Effector memory CD4-positive, alpha-beta T cell (primary cell): Measurements from ENCODE around the gene ABHD1.

Experiments used
- DNase-seq, 3 donors: peaks; one replicate each; pipeline ENCODE4 v3.0.0-alpha.2; 2020
- H3K27ac ChIP-seq: 2 replicates; pipeline ENCODE4 v1.7.0; 2013; ENCODE audit warnings: mild to moderate bottlenecking, low read length, moderate library complexity; ENCODE audit not compliant: insufficient read depth, poor library complexity, severe bottlenecking
- H3K27me3 ChIP-seq: replicated peaks from 2 replicates; pipeline ENCODE4 v1.7.0; 2013; ENCODE audit warnings: mild to moderate bottlenecking, low read length; ENCODE audit not compliant: insufficient read depth, control insufficient read depth, poor library complexity, severe bottlenecking
- H3K36me3 ChIP-seq: 2 replicates; pipeline ENCODE4 v1.7.0; 2013; ENCODE audit warnings: mild to moderate bottlenecking, low read length, moderate library complexity; ENCODE audit not compliant: control insufficient read depth, insufficient read depth
- H3K4me1 ChIP-seq: 2 replicates; pipeline ENCODE4 v1.7.0; 2013; ENCODE audit warnings: low read length, mild to moderate bottlenecking; ENCODE audit not compliant: control insufficient read depth, insufficient read depth, poor library complexity, severe bottlenecking
- H3K4me3 ChIP-seq: 2 replicates; pipeline ENCODE4 v1.7.0; 2013; ENCODE audit warnings: low read length, low read depth, mild to moderate bottlenecking; ENCODE audit not compliant: insufficient read depth, poor library complexity, severe bottlenecking
- H3K9me3 ChIP-seq: 2 replicates; pipeline ENCODE4 v1.7.0; 2013; ENCODE audit warnings: mild to moderate bottlenecking, low read length, moderate library complexity; ENCODE audit not compliant: control insufficient read depth

ABHD1 gene

GRCh38 chr2:27149570-27150405, 26.2 kb downstream of the ABHD1 start:
- no peak for DNase-seq
- no peak overlapping the region for H3K4me3 ChIP-seq
- peaks cover 3% of the 10 kb centered on the region for H3K27me3 ChIP-seq
- no peak overlapping the region for H3K27ac ChIP-seq
- H3K9me3 ChIP-seq = no peaks in the 10 kb centered on the region
- H3K36me3 ChIP-seq = no peaks in the 10 kb centered on the region
- H3K4me1 ChIP-seq = no peaks in the 10 kb centered on the region

GRCh38 chr2:27150639-27151230, 27.1 kb downstream of the ABHD1 start:
- Histone ChIP-seq H3K27ac (no peak overlapping the region), H3K27me3 (peaks cover 3% of the 10 kb centered on the region), H3K4me3 (no peak overlapping the region), H3K4me1 (no peaks in the 10 kb centered on the region), H3K36me3 (no peaks in the 10 kb centered on the region), H3K9me3 (no peaks in the 10 kb centered on the region)
- no peak for DNase-seq

GRCh38 chr2:27152102-27152795, 28.6 kb downstream of the ABHD1 start:
- H3K27ac ChIP-seq = no peak overlapping the region
- H3K4me1 ChIP-seq = no peaks in the 10 kb centered on the region
- H3K36me3 ChIP-seq = no peaks in the 10 kb centered on the region
- DNase-seq = no peak
- H3K9me3 ChIP-seq = no peaks in the 10 kb centered on the region
- H3K27me3 ChIP-seq = peaks cover 3% of the 10 kb centered on the region
- H3K4me3 ChIP-seq = no peak overlapping the region

- DNase-seq = no peak
- Histone ChIP-seq H3K4me1 (no peaks in the 10 kb centered on the region), H3K4me3 (no peak overlapping the region), H3K27me3 (peaks cover 3% of the 10 kb centered on the region), H3K9me3 (no peaks in the 10 kb centered on the region), H3K27ac (no peak overlapping the region), H3K36me3 (no peaks in the 10 kb centered on the region)
These were observed 29.3 kb downstream of the ABHD1 start for GRCh38 chr2:27152796-27153464.

- H3K27ac ChIP-seq = no peak overlapping the region
- H3K4me1 ChIP-seq = no peaks in the 10 kb centered on the region
- DNase-seq = no peak
- H3K4me3 ChIP-seq = no peak overlapping the region
- no peaks in the 10 kb centered on the region for H3K36me3 ChIP-seq
- no peaks in the 10 kb centered on the region for H3K9me3 ChIP-seq
- H3K27me3 ChIP-seq = peaks cover 2% of the 10 kb centered on the region
These were observed 30.9 kb downstream of the ABHD1 start for GRCh38 chr2:27154488-27154887.

- H3K36me3 ChIP-seq = no peaks in the 10 kb centered on the region
- H3K27ac ChIP-seq = no peak overlapping the region
- H3K4me1 ChIP-seq = no peaks in the 10 kb centered on the region
- no peaks in the 10 kb centered on the region for H3K27me3 ChIP-seq
- H3K9me3 ChIP-seq = no peaks in the 10 kb centered on the region
- no peak for DNase-seq
- H3K4me3 ChIP-seq = no peak overlapping the region
These were observed 31.5 kb downstream of the ABHD1 start for GRCh38 chr2:27155069-27155520.

GRCh38 chr2:27158468-27158867, 34.9 kb downstream of the ABHD1 start:
- Histone ChIP-seq H3K4me3 (no peak overlapping the region), H3K4me1 (no peaks in the 10 kb centered on the region), H3K27me3 (no peaks in the 10 kb centered on the region), H3K36me3 (no peaks in the 10 kb centered on the region), H3K9me3 (no peaks in the 10 kb centered on the region), H3K27ac (no peak overlapping the region)
- no peak for DNase-seq

- no peaks in the 10 kb centered on the region for H3K9me3 ChIP-seq
- no peak for DNase-seq
- no peaks in the 10 kb centered on the region for H3K36me3 ChIP-seq
- H3K4me1 ChIP-seq = no peaks in the 10 kb centered on the region
- H3K4me3 ChIP-seq = no peak overlapping the region
- H3K27me3 ChIP-seq = no peaks in the 10 kb centered on the region
- no peak overlapping the region for H3K27ac ChIP-seq
These were observed 35.7 kb downstream of the ABHD1 start for GRCh38 chr2:27159271-27159670.

- no peak for DNase-seq
- Histone ChIP-seq H3K4me3 (no peak overlapping the region), H3K27me3 (no peaks in the 10 kb centered on the region), H3K4me1 (no peaks in the 10 kb centered on the region), H3K9me3 (no peaks in the 10 kb centered on the region), H3K27ac (no peak overlapping the region), H3K36me3 (no peaks in the 10 kb centered on the region)
These were observed 36.6 kb downstream of the ABHD1 start for GRCh38 chr2:27160191-27160590.
